ENCODE measurements around the gene APOA1. TPM values are rescaled to one million over a fixed set of nuclear protein-coding genes. Genes with fewer than 3 reads are reported as not detected.

Gene APOA1
- total and polyA plus RNA-seq, 2 donors (not counting 1 experiment from before 2014, with no cell fraction given) = 0.46 TPM; not detected in 1

DNA sequence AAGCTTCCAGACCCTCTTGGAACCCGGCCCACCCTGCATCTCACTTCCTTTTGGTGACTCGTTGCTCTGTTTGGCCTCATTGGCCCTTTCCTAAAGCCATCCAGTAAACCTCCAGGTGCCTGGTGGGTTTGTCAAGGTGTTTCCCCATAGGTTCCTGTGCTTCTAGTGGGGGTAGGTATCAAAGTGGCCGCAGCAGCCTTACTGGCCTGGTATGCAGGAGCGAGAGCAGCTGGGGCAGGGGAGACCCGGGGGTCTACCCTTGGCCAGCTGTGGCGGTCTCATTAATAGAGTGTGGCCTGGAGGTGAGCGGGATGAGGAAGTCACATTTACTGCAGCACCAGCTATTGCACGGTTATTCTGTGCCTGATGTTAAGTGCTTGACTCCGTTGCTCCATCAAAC lies 18.4 kb downstream of the APOA1 start:
- no peak overlapping the region for H3K9ac ChIP-seq (ENCODE audit: low read length)
- DNase-seq = no peak
- no peak overlapping the region for H3K27ac ChIP-seq (ENCODE audit: low read length in 2 of 2)
- no peak overlapping the region for H3K4me3 ChIP-seq (ENCODE audit: control extremely low read depth in 1 of 5, extremely low read depth in 1 of 5, insufficient read depth in 1 of 5, low read depth in 2 of 5, low read length in 4 of 5)
- no peak overlapping the region for H2AFZ ChIP-seq (ENCODE audit: insufficient read depth, low read depth, low read length, poor library complexity, severe bottlenecking)
- no peaks in the 10 kb centered on the region for H3K36me3 ChIP-seq (replicated peaks in 1 of 2; ENCODE audit: control extremely low read depth in 1 of 2, control insufficient read depth in 1 of 2, extremely low read depth in 1 of 2, insufficient read depth in 2 of 2, low read length in 1 of 2)
- no peak overlapping the region for H3K27ac Mint-ChIP-seq
- H3K27me3 ChIP-seq (replicated peaks in 1 of 4; ENCODE audit: control extremely low read depth in 1 of 4, control insufficient read depth in 3 of 4, insufficient read depth in 4 of 4, low read length in 3 of 4) = peaks cover 0 to 2% (median 0%) of the 10 kb centered on the region in 4 experiments
- H3K4me1 ChIP-seq (ENCODE audit: control insufficient read depth in 2 of 2, insufficient read depth in 2 of 2, low read length in 2 of 2) = no peaks in the 10 kb centered on the region
- no peaks in the 10 kb centered on the region for H3K79me2 ChIP-seq (ENCODE audit: control insufficient read depth, insufficient read depth, low read length)
- H3K4me1 Mint-ChIP-seq = no peaks in the 10 kb centered on the region
- no peaks in the 10 kb centered on the region for H4K20me1 ChIP-seq (ENCODE audit: control insufficient read depth, insufficient read depth, low read length, poor library complexity, severe bottlenecking)
- no peak overlapping the region for H3K4me3 Mint-ChIP-seq
- WGBS (ENCODE audit: insufficient coverage) = 95% methylated on average over 4 of the region's 9 CpGs
- H3K9me3 Mint-ChIP-seq (ENCODE audit: insufficient read depth) = no peaks in the 10 kb centered on the region
- ATAC-seq (ENCODE audit: low read depth) = no peak
- H3K4me2 ChIP-seq (replicated peaks; ENCODE audit: low read depth, low read length, poor library complexity, severe bottlenecking) = no peak overlapping the region
- CTCF ChIA-PET = no interaction called here
- H3K9me3 ChIP-seq (ENCODE audit: control extremely low read depth in 1 of 3, control insufficient read depth in 2 of 3, insufficient read depth in 1 of 3, low read length in 2 of 3) = no peaks in the 10 kb centered on the region
- no peaks in the 10 kb centered on the region for H3K27me3 Mint-ChIP-seq
- TF ChIP-seq EZH2 (IDR thresholded peaks at IDR 0.05; ENCODE audit: borderline replicate concordance, insufficient read depth, low read depth, low read length, poor library complexity, severe bottlenecking) = no peak
- TF ChIP-seq, protein P1, sequence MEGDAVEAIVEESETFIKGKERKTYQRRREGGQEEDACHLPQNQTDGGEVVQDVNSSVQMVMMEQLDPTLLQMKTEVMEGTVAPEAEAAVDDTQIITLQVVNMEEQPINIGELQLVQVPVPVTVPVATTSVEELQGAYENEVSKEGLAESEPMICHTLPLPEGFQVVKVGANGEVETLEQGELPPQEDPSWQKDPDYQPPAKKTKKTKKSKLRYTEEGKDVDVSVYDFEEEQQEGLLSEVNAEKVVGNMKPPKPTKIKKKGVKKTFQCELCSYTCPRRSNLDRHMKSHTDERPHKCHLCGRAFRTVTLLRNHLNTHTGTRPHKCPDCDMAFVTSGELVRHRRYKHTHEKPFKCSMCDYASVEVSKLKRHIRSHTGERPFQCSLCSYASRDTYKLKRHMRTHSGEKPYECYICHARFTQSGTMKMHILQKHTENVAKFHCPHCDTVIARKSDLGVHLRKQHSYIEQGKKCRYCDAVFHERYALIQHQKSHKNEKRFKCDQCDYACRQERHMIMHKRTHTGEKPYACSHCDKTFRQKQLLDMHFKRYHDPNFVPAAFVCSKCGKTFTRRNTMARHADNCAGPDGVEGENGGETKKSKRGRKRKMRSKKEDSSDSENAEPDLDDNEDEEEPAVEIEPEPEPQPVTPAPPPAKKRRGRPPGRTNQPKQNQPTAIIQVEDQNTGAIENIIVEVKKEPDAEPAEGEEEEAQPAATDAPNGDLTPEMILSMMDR (IDR thresholded peaks at IDR 0.05) = no peak
- intact Hi-C loops (cut with micrococcal nuclease) = no loop called here
- POLR2A ChIA-PET = interaction anchor here (0.6 kb wide), 1 partner anchor 104 kb away, joined by 5 read pairs; no protein-coding TSS in a partner anchor

DNA sequence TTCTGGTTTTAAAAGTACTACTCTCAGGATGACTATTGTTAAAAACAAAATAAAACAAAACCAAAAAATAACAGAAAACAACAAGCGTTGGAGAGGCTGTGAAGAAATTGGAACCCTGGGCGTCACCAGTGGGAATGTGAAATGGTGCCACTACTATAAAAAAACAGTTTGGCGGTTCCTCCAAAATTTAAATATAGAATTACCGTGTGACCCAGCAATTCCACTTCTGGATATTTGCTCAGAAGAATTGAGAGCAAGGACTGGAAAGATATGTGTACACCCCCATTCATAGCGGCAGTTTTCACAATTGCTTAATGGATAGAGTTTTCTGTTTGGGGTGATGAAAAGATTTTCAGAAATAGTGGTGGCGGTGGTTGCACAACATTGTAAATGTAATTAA lies 22.9 kb downstream of the APOA1 start:
- no peak for ATAC-seq (ENCODE audit: low read depth)
- ChIA-PET POLR2A (no interaction called here), CTCF (interaction anchor here (2.0 kb wide), 1 partner anchor 21 kb away, joined by 5 read pairs; no protein-coding TSS in a partner anchor)
- Mint-ChIP-seq H3K4me1 (no peaks in the 10 kb centered on the region), H3K27me3 (no peaks in the 10 kb centered on the region), H3K27ac (no peak overlapping the region), H3K9me3 (ENCODE audit: insufficient read depth) (no peaks in the 10 kb centered on the region), H3K4me3 (no peak overlapping the region)
- H3K9me3 ChIP-seq (ENCODE audit: control extremely low read depth in 1 of 3, control insufficient read depth in 2 of 3, insufficient read depth in 1 of 3, low read length in 2 of 3) = no peaks in the 10 kb centered on the region
- no peak for TF ChIP-seq EZH2 (IDR thresholded peaks at IDR 0.05; ENCODE audit: borderline replicate concordance, insufficient read depth, low read depth, low read length, poor library complexity, severe bottlenecking)
- TF ChIP-seq, protein P1 (IDR thresholded peaks at IDR 0.05) = no peak
- no peak overlapping the region for H3K4me2 ChIP-seq (replicated peaks; ENCODE audit: low read depth, low read length, poor library complexity, severe bottlenecking)
- H3K4me1 ChIP-seq (ENCODE audit: control insufficient read depth in 2 of 2, insufficient read depth in 2 of 2, low read length in 2 of 2) = no peaks in the 10 kb centered on the region
- no peaks in the 10 kb centered on the region for H3K36me3 ChIP-seq (replicated peaks in 1 of 2; ENCODE audit: control extremely low read depth in 1 of 2, control insufficient read depth in 1 of 2, extremely low read depth in 1 of 2, insufficient read depth in 2 of 2, low read length in 1 of 2)
- no peak for DNase-seq
- H2AFZ ChIP-seq (ENCODE audit: insufficient read depth, low read depth, low read length, poor library complexity, severe bottlenecking) = no peak overlapping the region
- peaks cover 0 to 3% (median 0%) of the 10 kb centered on the region in 4 experiments for H3K27me3 ChIP-seq (replicated peaks in 1 of 4; ENCODE audit: control extremely low read depth in 1 of 4, control insufficient read depth in 3 of 4, insufficient read depth in 4 of 4, low read length in 3 of 4)
- intact Hi-C loops (cut with micrococcal nuclease) = no loop called here
- no peak overlapping the region for H3K27ac ChIP-seq (ENCODE audit: low read length in 2 of 2)
- no peak overlapping the region for H3K9ac ChIP-seq (ENCODE audit: low read length)
- H4K20me1 ChIP-seq (ENCODE audit: control insufficient read depth, insufficient read depth, low read length, poor library complexity, severe bottlenecking) = no peaks in the 10 kb centered on the region
- no CpG with 5 or more reads among the region's 6 CpGs for WGBS (ENCODE audit: insufficient coverage)
- H3K4me3 ChIP-seq (ENCODE audit: control extremely low read depth in 1 of 5, extremely low read depth in 1 of 5, insufficient read depth in 1 of 5, low read depth in 2 of 5, low read length in 4 of 5) = no peak overlapping the region
- H3K79me2 ChIP-seq (ENCODE audit: control insufficient read depth, insufficient read depth, low read length) = no peaks in the 10 kb centered on the region
